Left colon (tissue), 2 donors: ENCODE measurements around the gene PDE6B. TPM values are rescaled to one million over a fixed set of nuclear protein-coding genes. Genes with fewer than 3 reads are reported as not detected.
A peak's percentile ranks its signal among the peaks of the same experiment; 100 is the strongest.

ENCODE experiments used
- ATAC-seq: fragments of 200-7000 bp; cut with Tn5 transposase; one replicate; pipeline ENCODE4 v1.9.1; 2020; ENCODE audit warnings: mild to moderate bottlenecking, moderate library complexity
- DNase-seq, 2 donors: peaks; one replicate each; pipeline ENCODE4 v3.0.0-alpha.2; 2020
- intact Hi-C, 2 donors: fragments of 100-400 bp; cut with DNase I in 1 of 2; cut with micrococcal nuclease in 1 of 2; formaldehyde crosslinking; loops; one replicate each; pipeline versions ENCODE4 v1.11.2 to v1.14.0; 2022; cut with DNase I, micrococcal nuclease
- total RNA-seq, 2 donors: library from RNA; stranded (reverse); fragmentation: NEBNext Ultra II Directional; extraction: Animal tissue kit (Norgen Biotek cat#: 25700); gene quantifications; one replicate each; pipeline ENCODE4 v1.2.1, GENCODE V29; 2021
- donor health status: DM: no; HTN: no; CAD: no.
- donor health status: DM: yes; HTN: yes; CAD: no.

PDE6B gene
- total RNA-seq, 2 donors from 2014 or later = 1.3 to 1.4 TPM

- DNase-seq = no peak
- intact Hi-C loops = no loop called here
- ATAC-seq = no peak
These were observed 82.7 kb downstream of the PDE6B start for GRCh38 chr4:707929-708630.

DNA sequence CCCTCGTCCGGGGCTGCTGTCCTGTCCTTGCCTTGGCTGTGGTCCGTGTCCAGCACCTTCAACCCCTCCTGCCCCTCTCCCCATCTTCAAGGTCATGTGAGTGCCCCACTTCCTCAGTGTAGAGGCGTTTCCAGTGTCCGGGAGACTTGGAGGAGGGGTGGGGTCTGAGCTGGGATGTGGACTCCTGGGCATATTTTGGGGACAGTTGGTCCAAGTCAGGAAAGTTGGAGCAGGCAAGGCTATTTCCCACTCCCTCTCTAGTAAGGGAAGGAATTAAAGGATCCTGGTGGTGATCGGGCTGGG, 83.2 kb downstream of the PDE6B start:
- no peak for DNase-seq

DNA sequence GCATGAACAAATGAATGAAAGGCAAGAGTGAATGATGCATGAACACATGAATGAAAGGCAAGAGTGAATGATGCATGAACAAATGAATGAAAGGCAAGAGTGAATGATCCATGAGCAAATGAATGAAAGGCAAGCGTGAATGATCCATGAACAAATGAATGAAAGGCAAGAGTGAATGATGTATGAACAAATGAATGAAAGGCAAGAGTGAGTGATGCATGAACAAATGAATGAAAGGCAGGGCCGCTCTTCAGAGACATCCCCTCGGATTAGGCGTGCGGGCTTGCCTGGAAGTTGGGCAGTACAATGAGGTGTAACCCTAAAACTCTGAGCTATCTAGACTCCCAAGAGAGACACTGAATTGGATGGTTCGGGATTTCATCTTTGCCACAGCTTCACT, 84.0 kb downstream of the PDE6B start:
- DNase-seq (no peak), ATAC-seq (no peak)
- intact Hi-C loops = no loop called here

More for the DNA sequence above, 83.2 kb downstream of the PDE6B start:
- intact Hi-C loops = no loop called here
- no peak for ATAC-seq

- no peak for DNase-seq
- no peak for ATAC-seq
- intact Hi-C loops = no loop called here
These were observed 84.7 kb downstream of the PDE6B start for GRCh38 chr4:710116-710515.

DNA sequence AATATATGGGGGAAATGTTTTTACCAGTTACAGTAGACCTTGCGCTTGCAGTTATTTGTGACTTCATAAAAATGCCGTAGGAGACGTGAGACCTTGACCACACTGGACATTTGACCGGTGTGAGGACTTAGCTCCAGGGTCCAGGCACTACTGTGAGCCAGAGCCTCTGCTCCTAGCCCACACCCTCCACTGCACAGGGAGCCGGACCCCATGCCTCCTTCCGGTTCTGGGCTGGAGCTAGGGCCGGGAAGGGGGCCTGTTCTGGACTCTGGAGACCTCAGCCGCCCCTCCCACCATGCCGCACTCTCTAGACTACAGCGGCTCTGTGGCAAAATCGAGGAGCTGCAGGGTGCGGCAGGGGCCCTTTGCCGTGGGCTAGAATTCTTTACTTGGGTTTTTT, 85.5 kb downstream of the PDE6B start:
- intact Hi-C loops = no loop called here
- DNase-seq (no peak), ATAC-seq (no peak)

GRCh38 chr4:712093-712492, 86.7 kb downstream of the PDE6B start:
- ATAC-seq = no peak
- intact Hi-C loops = no loop called here
- DNase-seq = no peak

DNA sequence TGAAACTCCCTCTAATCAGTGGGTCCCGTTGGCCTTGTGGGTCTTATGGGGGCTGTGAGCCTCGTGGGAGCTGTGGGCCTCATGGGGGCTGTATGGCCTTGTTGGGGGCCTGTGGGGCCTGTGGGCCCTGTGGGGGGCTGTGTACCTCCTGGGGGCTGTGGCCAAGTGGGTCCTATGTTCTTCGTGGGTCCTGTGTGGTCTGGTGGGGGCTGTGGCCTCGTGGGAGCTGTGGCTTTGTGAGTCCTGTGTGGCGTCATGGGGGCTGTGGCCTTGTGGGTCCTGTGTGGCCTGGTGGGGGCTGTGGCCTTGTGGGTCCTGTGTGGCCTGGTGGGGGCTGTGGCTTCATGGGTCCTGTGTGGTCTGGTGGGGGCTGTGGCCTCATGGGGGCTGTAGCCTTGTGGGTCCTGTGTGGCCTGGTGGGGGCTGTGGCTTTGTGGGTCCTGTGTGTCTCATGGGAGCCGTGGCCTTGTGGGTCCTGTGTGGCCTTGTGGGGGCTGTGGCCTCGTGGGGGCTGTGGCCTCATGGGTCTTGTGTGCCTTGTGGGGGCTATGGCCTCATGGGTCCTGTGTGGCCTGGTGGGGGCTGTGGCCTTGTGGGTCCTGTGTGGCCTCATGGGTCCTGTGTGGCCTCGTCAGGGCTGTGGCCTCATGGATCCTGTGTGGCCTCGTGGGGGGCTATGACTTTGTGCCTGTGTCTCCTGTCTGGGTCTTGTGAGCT, 87.7 kb downstream of the PDE6B start:
- intact Hi-C loops = no loop called here
- DNase-seq (no peak), ATAC-seq (no peak)

GRCh38 chr4:714087-714486, 88.7 kb downstream of the PDE6B start:
- intact Hi-C loops = no loop called here

GRCh38 chr4:717601-718320, 92.4 kb downstream of the PDE6B start:
- DNase-seq (no peak), ATAC-seq (peak; percentile 19)
- intact Hi-C loops = no loop called here

More at GRCh38 chr4:714087-714486, 88.7 kb downstream of the PDE6B start:
- ATAC-seq (peak; percentile 14), DNase-seq (no peak)

DNA sequence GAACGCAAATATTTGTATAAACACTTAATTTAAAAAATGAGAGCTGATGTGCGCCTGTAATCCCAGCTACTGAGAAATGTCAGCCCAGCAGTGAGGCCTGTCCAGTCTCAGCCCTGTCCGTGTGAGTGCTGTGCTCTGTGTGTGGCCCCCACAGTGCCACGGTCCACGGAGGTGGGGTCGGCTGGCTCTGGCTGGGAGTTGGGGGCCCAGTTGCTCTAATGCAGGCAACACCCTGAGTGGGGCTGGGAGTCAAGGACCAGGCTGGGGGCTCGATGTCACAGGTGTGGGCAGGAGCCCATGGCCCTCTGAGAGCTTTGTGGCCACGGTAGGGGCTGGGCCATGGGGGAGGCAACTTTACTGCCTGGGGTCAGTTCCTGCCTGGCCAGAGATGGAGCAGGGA, 93.1 kb downstream of the PDE6B start:
- DNase-seq = no peak
- no peak for ATAC-seq
- intact Hi-C loops = no loop called here

Other genes starting within 250 kb of the PDE6B start
- gene ZNF721, start 126.4 kb upstream of the PDE6B start, total RNA-seq = 10 to 100 TPM; 20.7 to 27.2 TPM
- 10 to 100 TPM; 54.5 to 57.5 TPM for gene PIGG, start 126.4 kb upstream of the PDE6B start, total RNA-seq
- not detected for gene TMEM271, start 49.3 kb upstream of the PDE6B start, total RNA-seq
- gene ATP5ME, start 48.7 kb downstream of the PDE6B start, total RNA-seq = 100 to 1,000 TPM; 383 to 496 TPM
- 10 to 100 TPM; 30.0 to 37.1 TPM for gene MYL5, start 49.0 kb downstream of the PDE6B start, total RNA-seq
- 10 to 100 TPM; 10.7 to 15.8 TPM for gene SLC49A3, start 63.6 kb downstream of the PDE6B start, total RNA-seq
- 10 to 100 TPM; 46.9 to 51.9 TPM for gene PCGF3, start 80.3 kb downstream of the PDE6B start, total RNA-seq
- gene CPLX1, start 200.6 kb downstream of the PDE6B start, total RNA-seq = 1 to 10 TPM; 2.7 to 3.5 TPM